Activated T-helper 1 cell treated with anti-CD3 and anti-CD28 coated beads, Interleukin-12 subunit alpha, Interleukin-12 subunit beta, Interleukin-2, Interleukin-4 antibody, amounts not matched to agents 30 ng/mL and 10 ng/mL and 1 ng/mL, durations not matched to agents 14 hours and 24 hours and 36 hours (primary cell): ENCODE measurements around the gene EME2. TPM values are rescaled to one million over a fixed set of nuclear protein-coding genes. Genes with fewer than 3 reads are reported as not detected.
A peak's percentile ranks its signal among the peaks of the same experiment; 100 is the strongest.

ENCODE experiments used
- DNase-seq: peaks from one replicate; pipeline ENCODE4 v3.0.0; 2021; ENCODE audit warnings: low spot score
- H3K27ac Mint-ChIP-seq: one replicate; pipeline ENCODE4 v1.8.0; 2021; ENCODE audit warnings: mild to moderate bottlenecking, mixed read lengths
- H3K27me3 Mint-ChIP-seq: one replicate; pipeline ENCODE4 v1.8.0; 2022; ENCODE audit warnings: mild to moderate bottlenecking, moderate library complexity, mixed read lengths; ENCODE audit not compliant: insufficient read depth
- H3K36me3 Mint-ChIP-seq: one replicate; pipeline ENCODE4 v1.8.0; 2021; ENCODE audit warnings: low read depth, mixed read lengths
- H3K4me1 Mint-ChIP-seq: one replicate; pipeline ENCODE4 v1.8.0; 2021; ENCODE audit warnings: low read depth, mixed read lengths
- H3K4me3 Mint-ChIP-seq: one replicate; pipeline ENCODE4 v1.8.0; 2021; ENCODE audit warnings: mild to moderate bottlenecking, moderate library complexity, mixed read lengths
- H3K9me3 Mint-ChIP-seq: one replicate; pipeline ENCODE4 v1.8.0; 2021; ENCODE audit warnings: mixed read lengths
- intact Hi-C: fragments of 100-400 bp; cut with micrococcal nuclease; formaldehyde crosslinking; loops from one replicate; pipeline ENCODE4 v1.15.1; 2024
- total RNA-seq: library from RNA; stranded (reverse); gene quantifications from 2 replicates; pipeline ENCODE4 v1.2.3, GENCODE V29; 2022

The EME2 gene
- total RNA-seq, 1 donor from 2014 or later: 31.0 TPM

DNA sequence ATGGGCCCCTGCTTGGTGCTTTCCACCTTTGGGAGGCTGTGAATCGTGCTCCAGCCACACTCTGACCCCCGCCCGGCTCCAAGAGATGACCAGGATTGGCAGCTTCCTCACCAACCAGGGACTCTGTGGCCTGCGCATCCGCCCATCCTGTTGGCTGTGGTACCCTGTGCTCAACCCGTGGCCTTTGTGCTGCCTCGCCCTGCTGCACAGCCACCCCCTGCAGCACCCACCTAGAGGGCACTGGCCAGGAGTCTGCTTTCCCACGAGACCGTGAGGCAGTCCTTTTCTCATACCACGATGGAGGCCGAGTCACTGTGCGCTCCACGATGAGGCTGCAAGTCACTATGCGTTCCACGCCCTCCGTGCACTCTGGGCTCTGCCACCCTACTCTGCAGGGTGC is 20.7 kb upstream of the EME2 start:
- H3K4me3 Mint-ChIP-seq: no peak overlapping the region
- peaks cover 10% of the 10 kb centered on the region for H3K36me3 Mint-ChIP-seq
- DNase-seq: no peak
- no peak overlapping the region for H3K27ac Mint-ChIP-seq
- H3K27me3 Mint-ChIP-seq: no peaks in the 10 kb centered on the region
- no peaks in the 10 kb centered on the region for H3K9me3 Mint-ChIP-seq
- H3K4me1 Mint-ChIP-seq: peaks cover 5% of the 10 kb centered on the region
- intact Hi-C loops: no loop called here

DNA sequence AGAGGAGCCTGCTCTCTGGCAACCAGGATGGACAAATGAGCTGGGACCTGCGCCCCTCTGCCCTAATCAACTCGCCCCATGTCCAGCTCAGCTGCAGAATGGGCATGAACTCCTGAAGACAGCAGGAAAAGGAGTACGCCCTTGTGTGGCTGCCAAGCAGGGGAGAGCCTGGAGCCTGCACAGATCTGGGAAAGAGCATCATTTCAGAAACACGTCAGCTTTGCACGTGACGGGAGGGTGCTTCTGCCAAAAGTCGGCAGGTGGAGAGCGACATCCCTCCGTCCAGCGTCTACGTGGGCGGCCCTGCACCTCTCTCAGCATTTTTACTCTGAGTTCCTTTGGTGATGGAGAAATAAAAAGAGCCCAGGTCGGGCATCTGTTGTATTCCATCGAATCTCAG is 19.8 kb upstream of the EME2 start:
- H3K4me3 Mint-ChIP-seq: no peak overlapping the region
- H3K4me1 Mint-ChIP-seq: peaks cover 12% of the 10 kb centered on the region
- no peaks in the 10 kb centered on the region for H3K27me3 Mint-ChIP-seq
- no peak for DNase-seq
- H3K36me3 Mint-ChIP-seq: peaks cover 10% of the 10 kb centered on the region
- intact Hi-C loops: no loop called here
- H3K9me3 Mint-ChIP-seq: no peaks in the 10 kb centered on the region
- H3K27ac Mint-ChIP-seq: no peak overlapping the region

DNA sequence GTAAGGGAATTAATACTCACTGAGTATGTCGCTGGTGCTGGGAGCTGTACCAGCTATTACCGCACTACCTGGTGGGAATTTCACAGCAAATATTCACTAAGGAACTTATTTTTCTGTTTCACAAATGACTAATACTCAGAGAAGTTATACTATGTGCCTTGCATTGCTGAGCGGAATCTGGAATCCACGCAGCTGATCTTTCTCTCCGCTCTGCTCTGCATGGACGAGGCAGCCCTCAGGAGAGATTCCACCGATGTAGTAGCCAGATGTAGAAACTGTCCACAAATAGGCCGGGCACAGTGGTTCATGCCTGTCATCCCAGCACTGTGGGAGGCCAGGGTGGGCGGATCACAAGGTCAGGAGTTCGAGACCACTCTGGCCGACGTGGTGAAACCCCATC is 18.4 kb upstream of the EME2 start:
- H3K4me1 Mint-ChIP-seq: peaks cover 12% of the 10 kb centered on the region
- H3K4me3 Mint-ChIP-seq: no peak overlapping the region
- no peaks in the 10 kb centered on the region for H3K27me3 Mint-ChIP-seq
- intact Hi-C loops: no loop called here
- no peak for DNase-seq
- H3K27ac Mint-ChIP-seq: no peak overlapping the region
- no peaks in the 10 kb centered on the region for H3K9me3 Mint-ChIP-seq
- H3K36me3 Mint-ChIP-seq: peaks cover 8% of the 10 kb centered on the region

DNA sequence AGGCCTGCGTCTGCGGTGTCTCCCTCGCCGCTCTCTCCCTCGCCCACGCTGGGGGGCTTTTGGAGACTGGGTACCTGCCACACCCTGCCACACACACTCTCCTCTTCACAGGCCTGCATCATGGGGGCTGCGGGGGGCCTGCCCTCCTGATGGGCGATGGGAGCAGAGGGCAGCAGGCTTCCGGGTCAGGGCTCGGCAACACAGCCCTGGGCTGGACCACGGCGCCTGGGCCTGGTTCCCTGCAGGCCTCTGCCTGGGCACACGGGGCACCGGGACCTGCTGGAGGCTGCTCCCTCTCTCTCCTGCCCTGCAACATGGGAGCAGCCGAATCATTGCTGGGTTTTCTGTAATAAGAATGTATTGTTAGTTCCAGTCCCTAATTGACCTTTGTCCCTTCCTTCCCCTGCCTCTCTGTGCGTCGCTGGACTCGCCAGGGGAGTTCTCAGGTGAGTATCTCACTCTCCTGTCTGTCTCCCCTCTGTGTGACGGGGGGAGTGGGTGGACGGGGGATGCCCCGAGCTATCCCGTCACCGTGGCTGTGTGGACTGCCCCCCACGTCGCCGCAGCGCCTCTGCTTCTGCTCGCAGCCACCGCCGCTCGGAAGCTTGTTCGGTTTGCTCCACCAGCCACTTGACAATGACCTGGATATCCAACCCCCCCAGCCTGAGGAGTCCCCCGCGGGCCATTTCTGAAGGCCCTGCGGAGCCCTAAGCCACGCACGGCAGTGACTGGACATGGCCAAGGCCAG is 14.7 kb upstream of the EME2 start:
- Mint-ChIP-seq H3K27ac (peak overlapping the region; percentile 12), H3K9me3 (no peaks in the 10 kb centered on the region), H3K36me3 (peaks cover 6% of the 10 kb centered on the region)

DNA sequence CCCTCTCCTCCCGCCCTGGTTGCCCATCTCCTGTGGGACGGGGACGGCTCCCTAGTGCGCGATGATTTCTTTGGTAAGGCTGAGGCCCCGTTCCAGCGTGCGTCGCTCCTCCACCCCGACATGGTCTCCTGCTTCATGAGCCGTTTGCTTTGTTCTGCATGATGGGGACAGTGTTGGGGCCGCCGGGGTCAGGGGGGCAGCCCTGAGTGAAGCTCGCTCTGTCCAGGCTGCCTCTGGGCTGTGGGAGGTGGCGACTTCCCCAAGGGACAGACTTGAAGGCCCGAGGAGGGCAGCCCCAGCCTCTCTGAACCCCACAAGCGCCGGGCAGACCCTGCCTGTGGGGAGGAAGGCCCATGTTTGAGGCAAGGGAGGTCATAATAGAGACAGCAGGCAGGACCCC is 13.7 kb upstream of the EME2 start:
- H3K27ac Mint-ChIP-seq: no peak overlapping the region
- intact Hi-C loops: no loop called here

More for the DNA sequence above, 14.7 kb upstream of the EME2 start:
- Mint-ChIP-seq H3K27me3 (no peaks in the 10 kb centered on the region), H3K4me1 (peaks cover 12% of the 10 kb centered on the region), H3K4me3 (no peak overlapping the region)
- no peak for DNase-seq
- intact Hi-C loops: no loop called here

DNA sequence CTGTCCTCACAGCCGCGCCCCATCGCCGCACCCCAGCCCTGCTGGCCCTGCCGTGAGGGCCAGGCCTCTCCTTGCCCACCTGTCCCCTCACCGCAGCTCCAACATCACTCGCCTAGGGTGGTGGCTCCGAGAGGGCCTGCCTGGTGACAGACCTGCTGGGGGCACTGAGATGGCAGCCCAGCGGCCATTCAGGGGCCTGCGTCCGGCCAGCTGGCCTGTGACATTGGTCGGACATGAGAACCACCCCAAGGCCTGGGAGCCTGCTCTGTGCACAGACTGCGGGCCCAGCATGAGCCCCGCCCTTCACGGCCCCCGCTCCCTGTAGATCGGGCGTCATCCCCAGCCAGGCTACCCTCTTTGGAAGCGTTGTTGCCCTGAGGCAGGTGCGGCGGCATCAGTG is 13.1 kb upstream of the EME2 start:
- intact Hi-C loops: no loop called here
- no peak for DNase-seq
- Mint-ChIP-seq H3K4me3 (no peak overlapping the region), H3K27ac (no peak overlapping the region), H3K9me3 (no peaks in the 10 kb centered on the region), H3K27me3 (no peaks in the 10 kb centered on the region), H3K36me3 (peaks cover 4% of the 10 kb centered on the region), H3K4me1 (peaks cover 12% of the 10 kb centered on the region)

More for the DNA sequence above, 13.7 kb upstream of the EME2 start:
- Mint-ChIP-seq H3K36me3 (peaks cover 6% of the 10 kb centered on the region), H3K9me3 (no peaks in the 10 kb centered on the region), H3K4me1 (peaks cover 12% of the 10 kb centered on the region), H3K27me3 (no peaks in the 10 kb centered on the region), H3K4me3 (no peak overlapping the region)
- DNase-seq: no peak

DNA sequence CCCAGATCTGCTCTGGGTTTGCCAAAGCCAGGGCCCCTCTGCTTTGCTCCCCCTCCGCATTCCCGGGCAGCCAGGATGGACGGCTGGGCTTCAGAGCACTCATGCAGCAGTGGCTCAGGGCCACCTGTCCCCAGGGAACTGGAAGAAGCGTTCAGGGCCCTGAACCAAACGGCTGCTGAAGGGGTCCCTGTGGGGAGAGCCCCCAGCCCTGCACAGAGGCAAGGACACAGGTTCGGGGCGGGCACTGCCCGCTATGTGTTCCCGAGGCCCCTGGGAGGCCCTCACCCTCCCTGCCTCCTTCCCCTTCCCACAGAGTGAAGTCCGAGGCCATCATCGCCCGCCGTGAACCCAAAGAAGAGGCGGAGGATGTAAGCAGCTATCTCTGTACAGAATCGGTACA is 11.7 kb upstream of the EME2 start:
- no peak for DNase-seq
- H3K27me3 Mint-ChIP-seq: no peaks in the 10 kb centered on the region
- no peaks in the 10 kb centered on the region for H3K9me3 Mint-ChIP-seq
- H3K4me1 Mint-ChIP-seq: peaks cover 12% of the 10 kb centered on the region
- peaks cover 1% of the 10 kb centered on the region for H3K36me3 Mint-ChIP-seq
- no peak overlapping the region for H3K4me3 Mint-ChIP-seq
- no peak overlapping the region for H3K27ac Mint-ChIP-seq
- intact Hi-C loops: no loop called here

DNA sequence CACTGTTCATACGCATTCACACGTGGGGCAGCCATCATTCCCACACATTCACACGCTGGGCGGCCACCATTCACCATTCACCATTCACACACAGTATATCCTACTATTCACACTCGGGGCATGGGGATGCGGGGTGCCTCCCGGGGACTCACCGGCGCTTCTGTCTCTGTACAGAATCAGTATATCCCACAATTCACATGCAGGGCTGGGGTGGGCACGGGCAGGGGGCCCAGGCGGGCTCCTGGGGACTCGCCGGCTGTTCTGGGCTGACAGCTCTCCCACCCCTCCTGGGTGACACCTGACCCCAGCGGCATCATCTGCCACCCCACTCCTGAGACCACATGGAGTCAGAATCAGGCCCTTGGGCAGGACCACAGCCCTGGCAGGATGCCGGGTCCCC is 10.9 kb upstream of the EME2 start:
- Mint-ChIP-seq H3K9me3 (no peaks in the 10 kb centered on the region), H3K36me3 (peaks cover 1% of the 10 kb centered on the region)
- intact Hi-C loops: no loop called here

DNA sequence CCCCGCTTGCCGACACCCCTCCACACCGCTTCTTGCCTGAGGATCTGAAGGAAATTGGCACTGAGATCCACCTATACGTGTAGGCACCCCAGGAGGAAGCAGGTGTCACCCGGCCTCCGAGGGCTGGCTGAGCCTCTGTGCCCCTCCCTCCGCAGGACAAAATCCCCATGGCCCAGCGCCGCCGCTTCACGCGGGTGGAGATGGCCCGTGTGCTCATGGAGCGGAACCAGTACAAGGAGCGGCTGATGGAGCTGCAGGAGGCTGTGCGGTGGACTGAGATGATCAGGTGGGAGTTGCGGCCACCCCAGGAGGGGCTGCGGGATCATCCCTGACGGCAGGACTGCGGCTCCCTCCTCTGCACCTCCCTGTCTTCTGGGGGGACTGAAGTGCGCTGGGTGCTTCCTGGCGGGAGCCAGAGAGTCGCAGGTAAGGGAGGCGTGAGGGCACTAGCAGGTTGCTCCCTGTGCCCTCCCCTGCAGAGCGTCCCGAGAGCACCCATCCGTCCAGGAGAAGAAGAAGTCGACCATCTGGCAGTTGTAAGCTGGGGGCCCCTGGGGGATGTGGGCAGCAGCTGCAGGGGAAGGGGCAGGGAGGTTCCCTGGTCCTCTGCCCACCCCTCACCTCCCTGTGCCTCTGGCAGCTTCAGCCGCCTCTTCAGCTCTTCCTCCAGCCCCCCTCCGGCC is 10.3 kb upstream of the EME2 start:
- no peak for DNase-seq
- intact Hi-C loops: no loop called here
- H3K36me3 Mint-ChIP-seq: peaks cover 4% of the 10 kb centered on the region
- H3K27me3 Mint-ChIP-seq: no peaks in the 10 kb centered on the region
- peaks cover 3% of the 10 kb centered on the region for H3K4me1 Mint-ChIP-seq
- no peak overlapping the region for H3K27ac Mint-ChIP-seq
- no peak overlapping the region for H3K4me3 Mint-ChIP-seq
- no peaks in the 10 kb centered on the region for H3K9me3 Mint-ChIP-seq

More for the DNA sequence above, 10.9 kb upstream of the EME2 start:
- Mint-ChIP-seq H3K4me3 (no peak overlapping the region), H3K4me1 (peaks cover 9% of the 10 kb centered on the region), H3K27me3 (no peaks in the 10 kb centered on the region), H3K27ac (no peak overlapping the region)
- no peak for DNase-seq

DNA sequence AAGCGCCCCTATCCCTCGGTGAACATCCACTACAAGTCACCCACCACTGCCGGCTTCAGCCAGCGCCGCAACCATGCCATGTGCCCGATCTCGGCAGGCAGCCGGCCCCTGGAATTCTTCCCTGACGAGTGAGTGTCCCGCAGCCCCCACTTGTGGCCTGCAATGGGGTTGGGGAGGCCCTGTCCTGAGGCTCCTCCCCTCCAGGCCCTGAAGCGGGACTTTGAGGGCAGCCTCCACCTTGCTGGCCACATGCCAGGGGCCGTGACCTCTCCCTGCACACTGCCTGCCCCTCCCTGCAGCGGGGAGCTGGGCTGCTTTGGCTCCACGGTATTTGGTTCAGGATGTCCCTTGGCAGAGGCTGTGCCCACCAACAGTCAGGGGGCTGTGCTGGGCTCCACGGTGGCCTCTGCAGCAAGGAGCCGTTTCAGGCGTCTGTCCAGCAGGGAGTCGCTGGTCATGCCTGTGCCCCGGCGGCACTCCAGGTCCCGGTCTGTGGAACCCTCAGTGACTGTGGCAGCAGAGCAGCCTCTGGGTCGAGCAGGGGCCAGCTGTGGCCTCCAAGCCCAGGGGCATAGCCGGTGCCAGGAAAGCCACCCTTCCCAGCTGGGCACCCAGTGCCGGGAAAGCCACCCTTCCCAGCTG is 9.6 kb upstream of the EME2 start:
- Mint-ChIP-seq H3K9me3 (no peaks in the 10 kb centered on the region), H3K4me3 (no peak overlapping the region), H3K27me3 (no peaks in the 10 kb centered on the region), H3K4me1 (no peaks in the 10 kb centered on the region), H3K36me3 (peaks cover 6% of the 10 kb centered on the region), H3K27ac (no peak overlapping the region)
- intact Hi-C loops: no loop called here
- DNase-seq: no peak

DNA sequence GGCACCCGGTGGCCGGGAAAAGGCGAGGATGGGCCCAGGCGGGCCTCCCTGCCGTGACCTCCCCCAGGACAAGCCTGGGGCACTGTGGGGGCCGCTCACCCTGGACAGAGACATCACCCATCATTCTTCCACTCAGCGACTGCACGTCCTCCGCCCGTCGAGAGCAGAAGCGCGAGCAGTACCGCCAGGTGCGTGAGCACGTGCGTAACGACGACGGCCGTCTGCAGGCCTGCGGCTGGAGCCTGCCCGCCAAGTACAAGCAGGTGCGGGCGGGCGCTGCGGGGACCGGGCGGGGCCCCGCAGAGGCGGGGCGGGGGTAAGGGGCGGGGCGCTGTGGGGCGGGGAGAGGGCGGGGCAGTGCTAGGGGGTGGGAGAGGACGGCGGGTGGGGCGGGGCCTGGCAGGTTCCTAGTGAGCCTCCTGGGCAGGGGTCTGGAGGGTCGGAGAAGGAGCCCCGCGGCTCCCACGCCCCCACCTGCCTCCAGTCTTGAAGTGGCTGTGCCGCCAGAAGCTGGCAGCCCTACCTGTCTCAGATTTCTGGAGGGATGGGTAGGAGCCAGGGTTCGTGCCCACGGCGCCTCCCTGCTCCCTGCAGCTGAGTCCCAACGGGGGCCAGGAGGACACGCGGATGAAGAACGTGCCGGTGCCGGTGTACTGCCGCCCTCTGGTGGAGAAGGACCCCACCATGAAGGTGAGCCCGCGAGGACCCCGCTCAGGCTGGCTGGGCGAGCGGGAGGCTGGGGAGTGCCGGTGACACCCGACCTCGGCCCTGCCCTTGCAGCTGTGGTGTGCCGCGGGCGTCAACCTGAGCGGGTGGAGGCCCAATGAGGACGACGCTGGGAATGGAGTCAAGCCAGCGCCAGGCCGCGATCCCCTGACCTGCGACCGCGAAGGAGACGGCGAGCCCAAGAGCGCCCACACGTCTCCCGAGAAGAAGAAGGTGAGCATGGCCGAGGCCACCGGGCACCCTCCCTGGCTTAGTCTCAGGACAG is 8.8 kb upstream of the EME2 start:
- intact Hi-C loops: no loop called here
- no peak overlapping the region for H3K4me3 Mint-ChIP-seq
- no peak for DNase-seq

DNA sequence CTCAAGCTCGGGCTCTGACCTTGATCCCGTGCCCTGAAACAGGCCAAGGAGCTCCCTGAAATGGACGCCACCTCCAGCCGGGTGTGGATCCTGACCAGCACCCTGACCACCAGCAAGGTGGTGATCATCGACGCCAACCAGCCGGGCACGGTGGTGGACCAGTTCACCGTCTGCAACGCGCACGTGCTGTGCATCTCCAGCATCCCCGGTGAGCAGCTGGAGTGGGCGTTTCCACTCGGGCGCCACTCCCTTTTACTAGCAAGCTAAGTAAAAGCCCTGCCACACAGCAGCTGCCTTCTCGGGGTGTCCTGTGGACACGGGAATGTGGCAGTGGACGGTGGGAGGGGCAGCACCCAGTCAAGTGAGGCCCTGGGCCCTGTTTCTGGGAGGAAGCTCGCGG is 7.6 kb upstream of the EME2 start:
- H3K27me3 Mint-ChIP-seq: no peaks in the 10 kb centered on the region
- no peaks in the 10 kb centered on the region for H3K9me3 Mint-ChIP-seq
- intact Hi-C loops: no loop called here
- H3K4me3 Mint-ChIP-seq: no peak overlapping the region
- no peak overlapping the region for H3K27ac Mint-ChIP-seq
- no peaks in the 10 kb centered on the region for H3K4me1 Mint-ChIP-seq
- H3K36me3 Mint-ChIP-seq: peaks cover 6% of the 10 kb centered on the region
- DNase-seq: no peak

More for the DNA sequence above, 8.8 kb upstream of the EME2 start:
- H3K9me3 Mint-ChIP-seq: no peaks in the 10 kb centered on the region
- H3K27me3 Mint-ChIP-seq: no peaks in the 10 kb centered on the region
- H3K27ac Mint-ChIP-seq: no peak overlapping the region
- no peaks in the 10 kb centered on the region for H3K4me1 Mint-ChIP-seq
- peaks cover 7% of the 10 kb centered on the region for H3K36me3 Mint-ChIP-seq
